NCI-H526 (cell line): Measurements from ENCODE around the gene TM4SF1.
"Not testable (repeated sequence)": the region's sequence is repeated elsewhere in the genome, so short reads cannot be mapped to it uniquely, and the experiment has no call there.

Source experiments
- DNase-seq, 2 experiments: peaks; one replicate each; lab custom pipeline; 2025; lab: John Stamatoyannopoulos, UW

Gene TM4SF1

GRCh38 chr3:149343951-149344350, 33.5 kb downstream of the TM4SF1 start:
- DNase-seq, result peak in 1 of 2 experiments; percentile 10

GRCh38 chr3:149342413-149343380, 34.8 kb downstream of the TM4SF1 start:
- peak; percentile 18 to 51 for DNase-seq

DNA sequence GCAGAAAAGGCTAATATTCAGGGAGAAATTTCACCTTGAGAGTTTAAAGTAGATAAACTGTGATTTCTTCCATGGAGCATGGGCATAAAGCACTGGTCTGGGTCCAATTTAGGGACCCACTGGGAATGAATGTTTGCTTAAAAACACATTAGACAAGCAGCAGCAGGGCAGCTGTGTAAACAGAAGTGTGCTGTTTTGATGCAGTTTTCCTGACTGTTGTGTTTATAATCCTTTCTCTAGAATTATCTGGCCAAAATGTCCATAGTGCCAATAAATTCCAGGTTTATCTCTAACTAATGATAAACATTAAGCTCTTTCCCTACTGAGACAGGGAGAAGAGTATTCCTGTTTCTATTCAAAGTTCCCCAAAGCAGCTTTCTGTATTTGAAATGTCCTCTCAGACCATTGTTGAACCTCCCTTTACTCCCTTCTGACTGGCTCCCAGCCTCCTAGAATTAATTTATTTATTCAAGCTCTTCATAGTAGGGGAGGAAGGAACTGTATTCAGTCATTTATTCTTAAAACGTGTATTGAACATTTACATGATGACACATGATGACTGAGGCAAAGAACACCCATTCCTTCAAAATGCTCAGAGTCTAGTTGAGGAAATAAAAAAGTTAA, 37.0 kb downstream of the TM4SF1 start:
- peak; percentile 10 to 45 for DNase-seq

GRCh38 chr3:149339931-149340309, 37.5 kb downstream of the TM4SF1 start:
- DNase-seq, result no peak

- not testable (repeated sequence) for DNase-seq
Measured at GRCh38 chr3:149337486-149337885, 40.0 kb downstream of the TM4SF1 start.

GRCh38 chr3:149336925-149337324, 40.5 kb downstream of the TM4SF1 start:
- DNase-seq, result no peak

DNA sequence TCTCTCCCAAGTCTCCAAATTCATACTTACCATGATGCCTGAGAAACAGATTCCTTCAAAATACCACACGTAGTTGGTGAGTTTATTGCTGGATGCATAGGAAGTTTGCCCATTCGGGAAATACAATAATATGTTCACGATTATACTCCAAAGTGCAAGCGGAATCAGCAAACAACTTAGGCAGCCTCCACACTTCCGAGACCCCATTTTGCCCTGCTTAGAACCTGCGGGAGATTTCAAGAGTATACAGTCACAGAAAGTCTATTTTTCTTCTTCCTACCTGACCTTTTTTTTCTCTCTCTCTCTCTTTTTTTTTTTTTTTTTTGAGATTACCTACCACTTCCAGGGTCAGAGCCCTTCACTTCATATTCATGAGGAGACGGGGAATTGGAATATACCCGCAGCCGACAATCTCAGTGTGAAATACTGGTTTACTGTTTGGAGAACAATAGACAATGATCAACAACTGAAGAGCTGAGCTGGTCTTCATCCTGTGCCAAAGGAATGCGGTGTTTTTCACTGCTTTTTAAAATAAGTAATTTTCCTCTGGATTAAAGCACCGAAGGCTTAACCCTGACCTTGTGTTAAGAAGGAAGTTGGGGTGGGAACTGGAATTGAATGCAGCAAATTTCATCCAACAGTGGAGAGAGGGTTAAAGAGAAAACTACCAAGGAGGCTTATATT, 44.1 kb downstream of the TM4SF1 start, which contains the start of gene TM4SF18:
Gene TM4SF18 (minus strand): TSS at position 461 of the 684 bp plus-strand sequence. CDS start 254 bp downstream, at position 207.
- no peak for DNase-seq

DNA sequence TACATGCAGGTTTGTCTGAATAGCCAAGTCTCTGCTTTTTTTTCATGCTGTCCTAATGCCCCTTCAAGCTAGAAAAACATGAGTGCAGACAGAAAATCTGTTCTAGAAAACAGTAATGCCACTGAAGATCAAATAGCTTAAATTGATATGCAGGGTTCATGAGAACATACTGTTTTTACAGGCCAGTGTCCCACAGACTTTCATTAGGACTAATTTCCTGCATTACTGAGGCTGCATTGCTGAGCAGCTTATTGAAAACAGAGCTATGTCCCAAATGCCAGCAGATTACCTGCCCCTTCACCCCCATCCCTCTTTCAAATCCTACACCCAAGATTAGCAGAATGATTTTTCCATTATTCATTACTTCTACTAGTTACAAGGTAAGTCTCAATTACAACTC, 44.7 kb downstream of the TM4SF1 start:
- no peak for DNase-seq

DNA sequence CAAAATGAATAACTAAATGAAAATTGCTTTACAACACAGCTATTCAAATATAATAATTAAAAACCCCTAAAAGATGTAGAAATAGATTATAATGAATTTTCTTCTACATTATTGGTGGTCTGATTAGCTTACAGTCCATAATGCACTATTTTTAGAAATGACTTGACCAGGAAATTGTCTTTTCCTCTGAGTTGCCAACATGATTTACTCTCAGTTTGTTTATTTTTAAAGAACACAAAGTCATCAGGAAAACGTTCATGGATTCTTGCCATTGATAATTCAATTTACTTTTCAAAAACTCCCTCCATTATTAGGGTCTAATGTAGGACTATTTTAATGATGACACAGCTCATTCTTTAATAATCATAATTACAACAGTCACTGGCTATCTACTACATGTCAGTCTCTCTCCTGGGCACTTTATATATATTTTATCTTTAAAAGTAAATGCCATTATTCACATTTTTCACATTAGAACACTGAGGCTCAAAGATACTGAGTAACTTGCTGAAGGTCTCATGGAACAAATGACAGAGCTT, 45.2 kb downstream of the TM4SF1 start:
- no peak for DNase-seq

GRCh38 chr3:149331396-149331795, 46.1 kb downstream of the TM4SF1 start:
- no peak for DNase-seq

- no peak for DNase-seq
Measured at GRCh38 chr3:149330609-149331331, 46.7 kb downstream of the TM4SF1 start.

GRCh38 chr3:149327156-149327555, 50.3 kb downstream of the TM4SF1 start:
- DNase-seq, result no peak

DNA sequence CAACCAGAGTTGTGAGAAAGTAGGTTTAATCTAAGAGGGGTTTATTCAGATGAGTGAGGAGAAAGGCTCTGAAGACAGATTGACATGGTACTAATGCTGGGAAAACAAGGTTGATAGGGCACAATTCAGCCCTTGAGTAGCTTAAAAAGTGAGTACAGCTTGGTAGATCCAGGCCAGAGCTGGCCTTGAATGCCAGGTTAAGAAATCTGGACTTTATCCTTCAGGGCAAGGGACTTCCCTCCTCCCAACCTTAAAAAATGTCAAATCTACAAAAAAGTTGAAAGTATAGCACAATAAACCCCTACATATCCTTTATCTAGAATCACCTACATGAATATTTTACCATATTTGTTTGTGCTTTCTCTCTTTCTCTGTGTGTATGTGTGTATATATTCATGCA, 51.9 kb downstream of the TM4SF1 start:
- DNase-seq, result no peak

DNA sequence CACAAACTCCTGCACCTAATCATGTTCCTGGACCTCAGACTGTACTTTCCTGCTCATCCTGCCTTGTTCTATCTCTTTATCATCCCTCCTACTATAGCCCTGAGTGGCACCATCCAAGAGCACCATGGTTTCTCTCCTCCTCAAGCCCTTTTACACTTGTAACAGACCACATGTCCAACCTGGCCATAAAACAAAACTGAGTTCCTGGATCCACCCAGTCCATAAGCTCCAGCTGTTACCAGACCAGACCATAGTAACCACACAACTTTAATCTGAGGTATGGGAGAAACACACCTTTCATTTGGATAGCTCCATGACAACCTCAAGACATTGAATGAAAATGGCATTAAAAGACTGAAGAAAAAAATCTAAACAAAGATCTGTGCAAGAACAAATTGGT, 53.1 kb downstream of the TM4SF1 start:
- no peak for DNase-seq

GRCh38 chr3:149321640-149322039, 55.8 kb downstream of the TM4SF1 start:
- no peak for DNase-seq

GRCh38 chr3:149321136-149321535, 56.3 kb downstream of the TM4SF1 start:
- no peak for DNase-seq

- no peak for DNase-seq
Measured at GRCh38 chr3:149319750-149320149, 57.7 kb downstream of the TM4SF1 start.
